GM21723 (cell line): ENCODE data around the gene MYOCOS.
"Not testable (repeated sequence)": the region's sequence is repeated elsewhere in the genome, so short reads cannot be mapped to it uniquely, and the experiment has no call there.

ENCODE experiments used
- ATAC-seq: cut with Tn5 transposase; IDR thresholded peaks from one replicate; pipeline ENCODE4 v1.9.1; 2021; ENCODE audit warnings: mild to moderate bottlenecking, moderate library complexity; ENCODE audit not compliant: unreplicated experiment

The MYOCOS gene, protein sequence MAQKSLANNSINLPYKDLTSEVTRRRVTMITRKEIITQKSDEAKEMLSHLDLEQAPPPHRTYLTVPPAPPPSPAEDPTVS

DNA sequence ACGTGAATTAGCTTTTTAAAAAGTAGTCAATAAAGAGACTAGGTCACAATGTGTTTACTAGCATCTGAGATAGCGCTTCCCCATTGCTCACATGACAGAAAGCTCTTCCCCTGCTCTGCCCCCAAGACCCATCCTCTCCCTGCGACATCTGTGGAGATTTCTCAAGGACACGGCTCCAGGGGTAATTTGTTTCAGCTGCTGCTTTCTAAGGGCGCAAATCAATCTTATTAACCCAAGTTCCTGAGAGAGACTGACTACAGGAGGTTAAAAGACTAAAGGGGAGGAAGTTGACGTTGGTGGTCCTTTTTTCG is at the start of gene MYOCOS:
MYOCOS (plus strand) TSS at position 92 of the 311 bp plus-strand sequence. CDS start 1,641 bp downstream, outside the sequence.
- no peak for ATAC-seq

DNA sequence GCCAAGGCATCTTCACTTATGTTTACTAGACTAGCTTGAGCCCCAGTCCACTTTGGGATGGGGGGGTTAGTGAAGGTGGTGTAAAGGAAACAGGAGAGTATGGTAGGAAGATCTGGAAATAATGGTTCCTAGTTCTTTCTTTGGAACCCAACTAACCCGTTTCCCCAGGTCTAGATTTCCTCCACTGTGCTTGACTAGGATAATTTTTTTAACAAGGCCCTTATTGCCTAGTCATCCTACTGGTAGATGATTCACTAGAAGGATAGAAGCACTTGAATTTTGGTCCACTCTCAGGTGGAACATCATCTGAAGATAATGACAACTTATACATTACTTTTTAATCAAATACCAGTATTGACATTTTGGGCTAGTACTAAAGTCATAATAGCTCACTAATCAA is 45.9 kb upstream of the MYOCOS start:
- no peak for ATAC-seq

DNA sequence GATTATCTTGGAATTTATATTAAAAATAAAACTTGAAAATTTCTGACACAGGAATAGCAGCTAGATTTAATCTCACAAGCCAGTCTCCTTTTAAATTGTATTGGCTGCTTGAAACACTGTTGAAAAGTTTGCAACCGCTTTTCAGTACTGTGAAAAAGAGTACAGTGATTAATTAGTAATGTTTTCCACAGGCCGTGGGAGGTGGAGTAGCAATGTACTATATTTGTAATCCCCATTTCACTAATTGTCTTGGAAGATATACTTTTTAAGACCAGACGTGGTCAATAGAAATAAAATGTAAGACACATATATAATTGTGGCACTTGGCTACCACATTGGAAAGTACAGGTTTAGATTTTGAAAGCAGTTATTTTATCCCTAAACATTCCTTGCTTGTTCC is 40.8 kb upstream of the MYOCOS start:
- no peak for ATAC-seq

DNA sequence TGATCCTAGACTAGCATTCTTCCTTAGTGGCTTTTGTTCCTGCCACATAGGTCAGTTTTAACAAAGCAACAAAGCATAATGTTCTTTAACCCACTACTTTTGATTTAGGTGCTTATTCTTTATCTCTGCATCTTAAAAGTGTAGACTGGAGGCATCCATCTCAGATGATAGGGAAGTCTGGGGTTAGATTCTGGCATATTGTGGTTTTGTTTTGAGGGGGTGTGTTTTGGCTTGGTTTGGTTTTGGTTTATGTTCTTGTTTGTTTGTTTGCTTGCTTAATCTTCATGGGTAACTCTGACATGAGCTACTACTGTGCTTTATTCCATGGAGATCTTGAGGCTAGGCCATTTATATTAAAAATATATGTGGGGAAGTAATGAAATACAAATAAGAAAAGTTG is 40.3 kb upstream of the MYOCOS start:
- no peak for ATAC-seq

DNA sequence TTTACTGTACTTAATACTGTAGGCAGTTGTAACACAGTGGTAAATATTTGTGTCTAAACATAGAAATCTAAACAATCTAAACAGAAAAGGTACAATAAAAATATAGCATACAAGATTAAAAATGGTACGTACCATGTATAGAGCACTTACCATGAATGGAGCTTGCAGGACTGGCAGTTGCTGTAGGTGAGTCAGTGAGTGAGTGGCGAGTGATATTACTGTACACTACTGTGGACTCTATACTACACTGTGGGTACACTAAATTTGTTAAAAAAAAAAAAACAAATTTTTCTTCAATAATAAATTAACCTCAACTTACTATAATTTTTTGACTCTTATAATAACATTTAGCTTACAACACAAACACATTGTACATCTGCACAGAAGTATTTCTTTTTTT is 39.5 kb upstream of the MYOCOS start:
- no peak for ATAC-seq

GRCh38 chr1:171583591-171584201 is 38.3 kb upstream of the MYOCOS start:
- ATAC-seq: no peak

GRCh38 chr1:171585715-171586114 is 36.3 kb upstream of the MYOCOS start:
- ATAC-seq: no peak

DNA sequence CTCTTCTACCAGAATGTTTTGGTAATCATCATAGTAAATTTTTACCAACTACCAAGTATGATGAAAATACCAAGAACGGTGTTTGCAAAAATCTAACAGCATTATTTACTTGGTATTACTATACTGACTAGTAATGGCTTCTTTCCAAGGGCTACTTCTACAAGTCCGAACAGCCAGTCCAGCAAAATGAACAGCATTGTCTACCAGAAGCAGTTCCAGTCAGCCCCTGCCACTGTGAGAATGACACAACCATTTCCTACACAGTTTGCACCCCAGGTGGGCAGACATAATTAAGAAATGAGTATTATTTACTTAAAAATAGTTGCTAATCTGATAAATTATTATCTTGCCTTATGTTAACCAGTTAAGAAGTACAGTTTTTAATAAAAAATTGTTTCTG is 33.8 kb upstream of the MYOCOS start:
- ATAC-seq: no peak

- no peak for ATAC-seq
Measured at GRCh38 chr1:171590022-171590421, 32.0 kb upstream of the MYOCOS start.

DNA sequence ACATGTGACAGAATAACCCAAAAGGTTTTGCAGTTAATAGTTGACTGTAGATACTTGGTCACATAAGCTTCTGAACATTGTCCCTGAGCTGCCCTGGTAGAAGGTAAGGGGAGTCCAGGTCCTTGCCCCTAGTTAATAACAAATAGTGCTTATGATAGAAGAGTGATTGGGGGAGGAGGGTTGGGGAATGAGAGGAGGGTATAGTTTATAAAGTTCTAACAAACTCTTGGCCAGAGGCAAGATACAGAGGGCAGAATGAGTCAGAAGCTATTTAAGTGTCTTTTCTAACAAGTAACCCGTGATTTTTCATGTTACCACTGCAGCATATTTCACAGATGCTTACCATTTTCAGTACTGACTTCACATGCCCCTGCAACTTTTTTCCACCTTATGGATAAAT is 26.7 kb upstream of the MYOCOS start:
- ATAC-seq: no peak

DNA sequence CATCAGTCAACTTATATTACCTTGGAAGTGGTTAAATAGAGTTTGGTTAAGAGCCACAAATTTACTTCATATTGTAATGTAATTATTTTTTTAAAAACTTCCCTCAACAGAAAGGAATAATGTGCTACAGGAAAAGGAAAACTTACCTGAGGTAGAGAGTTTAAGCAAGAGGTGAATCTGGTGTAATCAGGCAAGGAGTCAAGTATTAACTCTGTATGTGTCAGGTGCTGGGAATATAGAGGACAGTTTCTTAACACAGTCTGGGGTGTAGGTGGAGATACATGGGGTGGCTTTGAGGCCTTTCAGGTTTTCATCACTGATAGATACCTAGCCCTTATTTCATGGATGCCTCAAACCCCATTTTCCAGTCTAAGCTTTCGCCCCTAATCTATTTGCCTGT is 25.9 kb upstream of the MYOCOS start:
- ATAC-seq: no peak

GRCh38 chr1:171596705-171597104 is 25.3 kb upstream of the MYOCOS start:
- no peak for ATAC-seq

DNA sequence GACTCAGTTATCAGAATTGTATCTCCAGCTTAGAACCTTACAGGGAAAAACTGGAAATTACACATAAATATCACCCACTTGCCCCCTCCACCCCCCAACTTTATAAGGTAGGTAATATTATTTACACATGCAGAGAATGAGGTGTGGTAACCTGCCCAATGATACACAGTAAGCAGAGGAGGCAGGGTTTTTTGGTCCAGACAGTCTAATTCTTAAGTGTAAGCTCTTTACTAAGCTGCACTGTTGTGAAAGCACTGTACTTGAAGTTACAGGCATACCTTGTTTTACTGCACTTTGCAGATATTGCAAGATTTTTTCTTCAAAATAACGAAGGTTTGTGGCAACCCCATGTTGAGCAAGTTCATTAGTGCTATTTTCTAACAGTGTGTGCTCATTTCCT is 24.8 kb upstream of the MYOCOS start:
- ATAC-seq: no peak

DNA sequence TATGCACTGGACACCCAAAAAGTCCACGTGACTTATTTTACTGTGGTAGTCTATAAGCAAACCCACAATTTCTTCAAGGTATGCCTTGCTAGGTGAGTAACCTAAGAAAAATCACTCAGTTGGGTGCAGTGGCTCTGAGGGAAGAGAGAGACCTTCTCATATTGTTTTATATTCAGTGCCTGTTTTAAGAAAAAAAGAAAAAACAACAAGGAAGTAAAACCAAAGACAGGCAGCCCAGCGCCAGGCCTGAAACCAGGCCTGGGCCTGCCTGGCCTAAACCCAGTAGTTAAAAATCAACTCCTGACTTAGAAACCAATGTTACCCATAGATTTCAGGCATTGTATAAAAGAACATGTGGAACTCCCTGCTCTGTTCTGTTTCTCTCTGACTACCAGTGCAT is 21.7 kb upstream of the MYOCOS start:
- ATAC-seq: not testable (repeated sequence)

DNA sequence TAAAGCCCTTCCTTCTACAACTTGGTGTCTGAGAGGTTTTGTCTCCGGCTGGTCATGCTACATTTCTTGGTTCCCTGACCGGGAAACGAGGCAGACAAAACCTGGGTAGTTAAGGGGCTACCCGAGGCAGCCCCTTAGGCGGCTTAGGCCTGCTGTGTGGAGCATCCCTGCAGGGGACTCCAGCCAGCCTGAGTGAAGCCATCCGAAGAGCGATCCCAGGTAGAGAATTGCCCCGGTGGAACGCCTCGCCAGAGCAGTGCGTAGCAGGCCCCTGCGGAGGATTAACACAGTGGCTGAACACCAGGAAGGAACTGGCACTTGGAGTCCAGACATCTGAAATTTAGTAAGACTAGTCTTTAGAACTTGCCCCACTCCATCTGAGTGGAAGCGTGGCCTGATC is 21.2 kb upstream of the MYOCOS start:
- no peak for ATAC-seq

DNA sequence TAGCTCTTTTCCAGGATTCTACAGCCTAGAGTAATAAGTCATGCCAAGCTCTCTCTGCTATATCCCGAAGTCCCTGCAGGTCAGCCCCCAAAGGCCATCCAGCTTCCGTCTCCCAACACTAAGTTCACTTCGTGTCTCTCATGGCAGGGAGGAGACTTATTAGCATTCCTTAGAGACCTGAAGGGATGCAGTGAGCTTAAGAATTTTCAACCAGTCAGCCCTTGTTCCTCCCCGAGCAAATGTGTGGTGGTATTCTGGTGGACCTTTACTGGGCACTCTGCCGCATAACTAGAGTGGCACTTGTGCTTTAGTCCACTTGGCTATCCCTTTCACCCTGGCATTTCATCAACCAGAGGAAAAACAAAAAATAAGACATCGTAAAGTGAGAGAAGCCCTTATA is 19.0 kb upstream of the MYOCOS start:
- ATAC-seq: not testable (repeated sequence)

DNA sequence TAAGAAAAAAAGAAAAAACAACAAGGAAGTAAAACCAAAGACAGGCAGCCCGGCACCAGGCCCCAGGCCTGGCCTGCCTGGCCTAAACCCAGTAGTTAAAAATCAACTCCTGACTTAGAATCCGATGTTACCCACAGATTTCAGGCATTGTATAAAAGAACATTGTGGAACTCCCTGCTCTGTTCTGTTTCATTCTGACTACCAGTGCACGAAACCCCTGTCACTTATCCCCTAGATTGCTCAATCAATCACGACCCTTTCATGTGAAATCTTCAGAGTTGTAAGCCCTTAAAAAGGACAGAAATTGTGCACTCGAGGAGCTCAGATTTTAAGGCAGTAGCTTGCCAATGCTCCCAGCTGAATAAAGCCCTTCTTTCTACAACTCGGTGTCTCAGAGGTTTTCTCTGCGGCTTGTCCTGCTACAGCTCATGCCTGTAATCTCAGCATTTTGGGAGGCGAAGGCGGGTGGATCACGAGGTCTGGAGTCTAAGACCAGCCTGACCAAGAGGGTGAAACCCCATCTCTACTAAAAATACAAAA is 15.6 kb upstream of the MYOCOS start:
- ATAC-seq: no peak

- ATAC-seq: no peak
Measured at GRCh38 chr1:171610385-171610784, 11.7 kb upstream of the MYOCOS start.

DNA sequence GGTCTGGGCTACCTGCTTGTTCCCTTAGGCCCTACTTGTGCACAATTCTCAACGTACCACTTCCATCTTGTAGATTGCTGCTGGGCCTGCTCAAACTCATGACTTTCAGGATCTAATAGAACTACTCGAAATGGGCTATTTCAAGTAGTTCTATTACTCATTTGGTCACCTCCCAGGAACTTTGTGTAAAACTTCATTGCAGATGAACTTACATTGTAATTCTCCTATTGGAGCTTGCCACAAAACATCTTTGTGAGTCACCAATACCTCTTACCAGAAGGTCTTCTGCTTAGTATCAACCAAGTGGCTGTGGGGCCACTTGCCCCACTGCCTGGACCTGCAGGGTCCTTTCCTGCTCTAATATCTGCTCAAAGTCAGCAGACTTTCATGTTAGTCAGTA is 10.7 kb upstream of the MYOCOS start:
- ATAC-seq: no peak

GRCh38 chr1:171613282-171613681 is 8.8 kb upstream of the MYOCOS start:
- no peak for ATAC-seq

GRCh38 chr1:171615122-171615906 is 6.7 kb upstream of the MYOCOS start:
- not testable (repeated sequence) for ATAC-seq

DNA sequence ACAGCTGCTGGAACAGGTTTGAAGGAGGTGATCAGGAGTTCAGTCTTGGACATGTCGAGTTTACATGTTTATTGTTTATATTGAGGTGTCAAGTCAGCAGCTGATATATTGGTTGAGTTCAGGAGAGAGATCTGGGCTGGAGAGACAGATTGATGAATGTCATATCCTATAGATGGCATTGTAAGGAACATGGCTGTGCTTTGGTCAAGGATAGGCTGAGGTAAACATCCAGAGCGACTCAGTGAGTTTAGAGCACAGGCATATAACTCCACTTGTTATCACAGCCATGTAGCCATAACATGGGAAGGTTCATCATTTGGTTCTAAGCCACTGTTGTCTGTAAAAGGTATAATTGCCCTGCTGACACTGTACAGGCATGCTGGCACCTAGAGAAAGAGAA is 5.5 kb upstream of the MYOCOS start:
- ATAC-seq: no peak
